Neural cell (in vitro differentiated cells): ENCODE measurements around the gene SNAP25.

Source experiments
- CTCF ChIP-seq: fragments of 450-650 bp; IDR thresholded peaks from 2 replicates; pipeline ENCODE4 v1.5.1; 2014; ENCODE audit warnings: antibody characterized with exemption, mild to moderate bottlenecking, moderate library complexity; ENCODE audit not compliant: poor library complexity, severe bottlenecking
- EP300 ChIP-seq: fragments of 450-650 bp; conservative IDR thresholded peaks from 2 replicates; pipeline ENCODE4 v1.6.1; 2014; ENCODE audit warnings: antibody characterized with exemption, mild to moderate bottlenecking, moderate library complexity; ENCODE audit not compliant: poor library complexity, severe bottlenecking
- EZH2 ChIP-seq: fragments of 200-600, 300-800 bp; shearing (Covaris generic), sonication (generic); IDR thresholded peaks from 2 replicates; pipeline ENCODE4 v1.6.1; 2014; ENCODE audit warnings: antibody characterized with exemption, low read length, borderline replicate concordance, mild to moderate bottlenecking; ENCODE audit not compliant: insufficient read depth, poor library complexity, severe bottlenecking
- MXI1 ChIP-seq: fragments of 450-650 bp; conservative IDR thresholded peaks from 2 replicates; pipeline ENCODE4 v1.6.1; 2014; ENCODE audit warnings: antibody characterized with exemption, mild to moderate bottlenecking; ENCODE audit not compliant: poor library complexity, severe bottlenecking
- POLR2AphosphoS5 ChIP-seq: IDR thresholded peaks from 2 replicates; pipeline ENCODE4 v1.6.1; 2012
- RAD21 ChIP-seq: fragments of 450-650 bp; conservative IDR thresholded peaks from 2 replicates; pipeline ENCODE4 v1.6.1; 2014; ENCODE audit warnings: antibody characterized with exemption, mild to moderate bottlenecking, moderate library complexity
- TAF1 ChIP-seq: IDR thresholded peaks from 2 replicates; pipeline ENCODE4 v1.6.1; 2012; ENCODE audit warnings: low read depth
- TF ChIP-seq, protein P1 (sequence below): IDR thresholded peaks from 2 replicates; pipeline ENCODE4 v1.6.1; 2012; ENCODE audit warnings: borderline replicate concordance

GRCh38 chr20:10313701-10314100, 95.1 kb downstream of the SNAP25 start:
- TF ChIP-seq CTCF (no peak), MXI1 (no peak), RAD21 (no peak), POLR2AphosphoS5 (no peak), EP300 (no peak), EZH2 (no peak), TAF1 (no peak)
- TF ChIP-seq, protein P1, sequence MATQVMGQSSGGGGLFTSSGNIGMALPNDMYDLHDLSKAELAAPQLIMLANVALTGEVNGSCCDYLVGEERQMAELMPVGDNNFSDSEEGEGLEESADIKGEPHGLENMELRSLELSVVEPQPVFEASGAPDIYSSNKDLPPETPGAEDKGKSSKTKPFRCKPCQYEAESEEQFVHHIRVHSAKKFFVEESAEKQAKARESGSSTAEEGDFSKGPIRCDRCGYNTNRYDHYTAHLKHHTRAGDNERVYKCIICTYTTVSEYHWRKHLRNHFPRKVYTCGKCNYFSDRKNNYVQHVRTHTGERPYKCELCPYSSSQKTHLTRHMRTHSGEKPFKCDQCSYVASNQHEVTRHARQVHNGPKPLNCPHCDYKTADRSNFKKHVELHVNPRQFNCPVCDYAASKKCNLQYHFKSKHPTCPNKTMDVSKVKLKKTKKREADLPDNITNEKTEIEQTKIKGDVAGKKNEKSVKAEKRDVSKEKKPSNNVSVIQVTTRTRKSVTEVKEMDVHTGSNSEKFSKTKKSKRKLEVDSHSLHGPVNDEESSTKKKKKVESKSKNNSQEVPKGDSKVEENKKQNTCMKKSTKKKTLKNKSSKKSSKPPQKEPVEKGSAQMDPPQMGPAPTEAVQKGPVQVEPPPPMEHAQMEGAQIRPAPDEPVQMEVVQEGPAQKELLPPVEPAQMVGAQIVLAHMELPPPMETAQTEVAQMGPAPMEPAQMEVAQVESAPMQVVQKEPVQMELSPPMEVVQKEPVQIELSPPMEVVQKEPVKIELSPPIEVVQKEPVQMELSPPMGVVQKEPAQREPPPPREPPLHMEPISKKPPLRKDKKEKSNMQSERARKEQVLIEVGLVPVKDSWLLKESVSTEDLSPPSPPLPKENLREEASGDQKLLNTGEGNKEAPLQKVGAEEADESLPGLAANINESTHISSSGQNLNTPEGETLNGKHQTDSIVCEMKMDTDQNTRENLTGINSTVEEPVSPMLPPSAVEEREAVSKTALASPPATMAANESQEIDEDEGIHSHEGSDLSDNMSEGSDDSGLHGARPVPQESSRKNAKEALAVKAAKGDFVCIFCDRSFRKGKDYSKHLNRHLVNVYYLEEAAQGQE = no peak
